Measurements from ENCODE around the gene PLN.

Gene PLN

DNA sequence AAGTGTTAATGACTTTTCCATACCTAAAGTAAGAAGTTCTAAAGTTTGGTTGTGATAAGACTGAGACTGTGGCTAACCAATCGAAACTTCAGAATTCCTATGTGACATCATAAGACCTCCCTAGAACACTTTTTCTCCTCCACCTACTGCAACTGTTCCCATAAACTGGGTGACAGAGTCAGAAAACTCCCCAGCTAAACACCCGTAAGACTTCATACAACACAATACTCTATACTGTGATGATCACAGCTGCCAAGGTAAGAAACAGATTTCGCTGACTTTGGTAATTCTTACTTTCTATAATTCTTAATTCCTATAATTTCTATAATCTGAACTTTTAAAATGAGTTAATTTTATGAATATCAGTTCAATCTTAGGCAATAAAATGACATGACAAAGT, at the start of gene PLN:
TSS of gene PLN (plus strand) at position 161 of the 400 bp plus-strand sequence. CDS start 10,626 bp downstream, outside the sequence.
- no peak for DNase-seq

DNA sequence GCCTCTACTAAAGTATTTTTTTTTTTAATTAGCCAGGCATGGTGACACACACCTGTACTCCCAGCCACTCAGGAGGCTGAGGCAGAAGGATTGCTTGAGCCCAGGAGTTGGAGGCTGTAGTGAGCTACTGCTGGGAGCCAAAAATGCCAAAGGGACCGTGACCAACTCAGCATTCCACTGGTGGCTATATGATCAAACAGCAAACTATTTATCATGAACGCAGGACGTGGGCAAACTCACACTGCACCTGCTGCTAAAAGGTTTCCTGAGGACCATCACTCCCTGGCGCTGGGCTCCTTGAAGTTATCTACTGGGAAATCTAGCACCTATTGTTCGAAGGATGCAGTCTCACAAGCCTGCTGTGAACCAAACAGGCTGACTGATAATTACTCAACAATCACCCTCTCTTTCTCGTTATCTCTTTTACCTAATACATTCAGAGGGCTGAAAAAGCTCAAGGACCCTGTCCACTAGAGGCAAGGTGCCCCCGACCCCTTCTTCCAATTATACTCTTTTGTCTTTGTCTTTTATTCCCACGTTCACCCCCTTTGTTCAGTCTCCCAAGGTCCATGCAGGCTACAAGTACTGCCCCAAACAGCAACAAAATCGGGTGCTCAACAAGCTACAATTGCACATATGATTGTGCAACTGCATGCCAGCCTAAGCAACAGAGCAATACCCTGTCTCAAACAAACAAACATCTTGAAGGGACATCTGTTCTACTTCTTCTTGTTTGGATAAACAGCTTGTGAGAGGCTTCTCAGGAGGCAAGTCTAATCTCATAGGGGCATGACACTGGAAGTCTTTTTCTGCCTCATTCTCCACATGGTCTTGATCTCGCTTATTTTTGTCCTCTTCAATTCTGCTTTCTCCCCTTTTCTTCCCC, 47.7 kb upstream of the PLN start:
- DNase-seq = no peak

DNA sequence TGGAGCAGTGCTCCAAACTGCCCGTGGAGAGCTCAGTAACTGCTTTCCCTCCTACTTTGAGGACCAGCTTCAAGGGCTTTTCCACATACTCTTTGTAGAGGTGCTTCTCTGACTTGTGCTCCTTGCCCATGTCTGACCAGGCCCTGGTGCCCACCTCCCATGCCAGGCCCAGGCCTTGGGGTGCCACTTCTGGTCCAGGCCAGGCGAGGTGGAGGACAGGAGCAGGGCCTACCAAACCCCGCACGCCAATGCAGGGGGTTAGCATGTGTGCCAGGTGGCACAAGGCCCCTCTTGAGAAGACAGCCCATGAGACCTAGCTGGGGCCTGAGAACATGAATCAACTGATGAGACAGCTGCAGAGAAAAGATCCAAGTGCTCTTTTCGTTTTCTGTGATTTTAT, 47.0 kb upstream of the PLN start:
- DNase-seq = no peak

DNA sequence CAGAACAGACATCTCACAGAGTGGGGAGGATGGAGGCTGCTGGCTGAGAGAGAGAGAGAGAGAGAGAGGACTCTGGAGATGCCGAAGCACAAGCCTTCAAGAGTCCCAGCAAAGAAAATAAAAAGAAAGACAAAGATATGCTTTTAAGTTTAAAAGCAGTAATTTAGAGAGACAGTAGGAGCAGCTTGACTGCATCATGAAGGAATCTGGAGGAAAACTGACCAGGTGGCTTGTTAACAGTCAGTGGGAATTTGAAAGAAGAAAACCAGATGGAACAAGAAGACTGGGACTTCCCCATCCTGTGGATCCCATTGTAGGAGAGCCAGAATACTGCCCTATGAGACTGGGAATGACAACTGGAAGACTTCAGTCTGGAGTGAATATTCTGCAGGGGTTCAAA, 46.3 kb upstream of the PLN start:
- DNase-seq = no peak

DNA sequence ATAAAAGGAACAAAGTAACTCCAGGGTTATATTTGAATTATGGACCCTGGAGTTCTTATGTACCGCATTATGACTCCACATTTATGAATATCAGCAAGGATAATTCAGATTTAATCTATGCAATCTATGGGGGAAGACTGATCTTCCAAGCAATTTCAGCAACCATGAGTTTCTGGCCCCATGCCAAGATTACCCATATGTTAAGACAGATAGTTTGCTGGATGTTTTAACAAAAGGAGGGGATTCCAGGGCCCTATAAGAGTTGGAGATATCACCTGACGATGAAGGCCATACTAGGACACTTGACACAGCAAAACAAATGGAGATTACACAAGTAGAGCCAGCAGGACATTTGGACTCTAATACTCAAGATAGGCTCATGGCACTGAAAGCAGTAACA, 45.9 kb upstream of the PLN start:
- DNase-seq = no peak

DNA sequence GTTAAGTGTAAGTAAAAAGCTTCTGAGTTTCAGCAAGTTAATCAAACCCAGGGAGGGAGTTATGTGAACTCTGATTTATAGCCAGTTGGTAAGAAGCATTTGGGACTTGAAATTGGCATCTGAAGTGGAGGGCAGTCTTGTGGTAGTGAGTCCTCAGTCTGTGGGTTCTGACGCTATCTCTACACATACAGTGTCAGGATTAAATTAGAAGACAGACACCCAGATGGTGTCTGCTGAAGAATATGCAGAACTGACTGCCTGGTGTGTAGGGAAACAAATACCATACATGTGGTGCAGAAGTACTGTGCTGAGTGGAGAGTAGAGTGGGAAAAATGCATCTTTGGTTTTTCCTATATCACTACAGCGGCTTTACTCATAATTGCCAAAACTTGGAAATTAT, 43.5 kb upstream of the PLN start:
- no peak for DNase-seq

DNA sequence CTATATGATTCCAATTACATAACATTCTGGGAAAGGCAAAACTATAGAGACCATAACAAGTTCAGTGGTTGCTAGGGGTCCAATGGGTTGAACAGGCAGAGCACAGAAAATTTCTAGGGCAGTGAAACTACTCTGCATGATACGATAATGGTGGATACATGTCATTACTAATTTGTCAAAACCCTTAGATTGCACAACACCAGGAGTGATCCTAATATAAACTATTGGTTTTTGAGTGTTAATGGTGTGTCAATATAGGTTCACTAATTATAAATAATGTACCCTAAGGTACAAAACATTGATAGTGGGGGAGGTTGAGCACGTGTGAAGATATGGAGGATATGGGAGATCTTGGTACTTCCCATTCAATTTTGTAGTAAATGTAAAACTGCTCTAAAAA, 42.4 kb upstream of the PLN start:
- DNase-seq = no peak

DNA sequence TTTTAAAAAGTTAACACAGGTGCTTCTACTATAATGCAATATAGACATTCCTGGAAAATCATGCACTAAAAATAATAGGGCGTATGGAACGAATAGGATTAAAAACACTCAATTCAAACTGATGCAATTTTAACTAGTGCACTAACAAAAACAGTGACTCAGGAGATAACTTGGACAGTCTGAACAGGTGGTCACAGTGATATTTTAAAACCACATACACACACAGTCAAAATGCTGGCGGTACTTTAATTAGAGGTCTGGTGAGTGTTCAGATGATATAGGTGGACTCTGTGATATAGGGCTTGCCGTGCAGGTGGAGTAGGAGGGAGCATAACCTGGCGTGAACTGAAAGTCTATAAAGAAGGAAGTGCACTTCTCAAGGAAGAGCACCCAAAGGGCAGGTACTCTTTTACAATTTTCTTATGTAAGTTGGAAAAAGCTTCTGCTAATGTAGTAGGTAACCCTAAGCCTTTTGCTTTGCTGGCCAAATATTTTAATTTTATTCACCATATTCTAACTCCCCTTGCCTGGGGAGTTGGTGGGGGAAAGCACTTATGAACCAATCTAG, 41.9 kb upstream of the PLN start:
- no peak for DNase-seq

DNA sequence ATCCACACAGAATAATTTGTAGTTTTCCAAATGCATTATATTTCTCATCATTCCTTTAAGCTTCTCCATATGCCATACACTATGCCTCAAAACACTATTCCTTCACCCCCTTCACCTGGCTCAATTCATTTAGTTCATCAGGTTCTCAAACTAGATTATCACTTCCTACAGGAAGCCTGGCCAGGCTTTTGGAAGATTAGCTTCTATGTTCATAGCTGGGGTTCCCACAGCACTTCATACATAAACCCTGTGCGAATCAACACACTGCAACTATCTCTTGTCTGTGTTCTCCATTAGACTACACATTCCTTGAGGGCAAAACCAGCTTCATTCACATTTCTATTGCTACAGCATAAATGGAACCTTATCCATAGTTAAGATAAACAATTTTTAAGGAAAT, 40.5 kb upstream of the PLN start:
- no peak for DNase-seq

DNA sequence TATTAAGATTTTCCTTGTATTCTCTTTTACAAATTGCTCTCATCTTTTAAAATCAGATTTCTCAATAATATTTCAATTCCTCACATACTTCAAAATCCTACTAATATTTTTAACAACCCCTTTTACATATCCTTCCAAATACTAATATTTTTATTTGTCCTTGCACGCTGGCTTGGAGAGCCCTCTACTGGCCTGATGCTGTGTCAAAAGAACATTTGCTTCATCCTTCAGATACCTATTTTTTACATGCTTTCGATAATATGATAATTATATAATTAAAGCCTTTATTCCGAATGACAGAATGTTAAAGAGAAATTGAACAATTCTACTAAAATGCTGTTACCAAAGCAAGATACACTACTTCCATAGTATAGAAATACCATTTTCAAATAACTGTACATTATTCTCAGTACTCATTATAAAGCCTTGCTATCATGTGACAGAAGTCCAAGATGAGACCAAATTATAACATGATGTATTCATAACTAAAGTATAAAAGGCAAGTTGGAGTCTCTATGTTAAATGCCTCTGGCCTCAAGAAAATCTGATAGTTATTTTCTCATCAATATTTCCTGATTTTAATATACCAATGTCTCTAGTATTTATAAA, 39.0 kb upstream of the PLN start:
- no peak for DNase-seq

DNA sequence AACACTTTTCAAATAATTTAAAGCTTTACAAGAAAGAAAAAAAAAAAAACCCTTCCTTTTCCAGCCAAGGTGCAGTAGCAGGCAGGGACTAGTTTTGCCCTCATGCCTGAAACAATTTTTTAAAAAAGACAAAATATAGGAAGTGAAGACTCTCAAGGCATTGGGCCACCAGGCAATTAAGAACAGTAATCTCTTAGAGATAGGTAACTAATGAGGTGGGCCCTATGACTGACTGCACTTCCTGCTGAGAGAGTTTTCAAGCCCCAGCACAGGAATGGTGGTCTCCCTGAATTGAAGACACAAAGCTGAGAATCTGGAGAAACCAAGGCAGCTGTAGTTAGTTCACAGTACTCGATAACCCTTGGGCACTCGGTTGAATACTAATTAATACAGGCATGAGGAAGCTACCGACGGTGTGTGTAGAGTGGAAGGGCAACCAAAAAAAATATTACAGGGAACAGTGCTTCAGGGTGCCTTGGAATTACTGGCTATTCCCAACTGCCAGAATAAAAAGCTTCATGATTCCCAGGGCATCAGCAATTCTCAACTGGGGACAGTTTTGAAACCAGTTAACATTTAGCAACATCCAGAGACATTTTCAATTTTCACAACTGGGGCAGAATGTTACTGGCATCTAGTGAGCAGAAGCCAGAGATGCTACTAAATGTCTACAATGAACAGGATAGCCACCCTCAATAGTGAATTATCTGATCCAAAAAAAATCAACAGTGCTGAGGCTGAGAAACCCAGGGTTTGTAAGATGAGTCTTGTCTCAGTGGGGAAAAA, 36.0 kb upstream of the PLN start:
- DNase-seq = no peak

DNA sequence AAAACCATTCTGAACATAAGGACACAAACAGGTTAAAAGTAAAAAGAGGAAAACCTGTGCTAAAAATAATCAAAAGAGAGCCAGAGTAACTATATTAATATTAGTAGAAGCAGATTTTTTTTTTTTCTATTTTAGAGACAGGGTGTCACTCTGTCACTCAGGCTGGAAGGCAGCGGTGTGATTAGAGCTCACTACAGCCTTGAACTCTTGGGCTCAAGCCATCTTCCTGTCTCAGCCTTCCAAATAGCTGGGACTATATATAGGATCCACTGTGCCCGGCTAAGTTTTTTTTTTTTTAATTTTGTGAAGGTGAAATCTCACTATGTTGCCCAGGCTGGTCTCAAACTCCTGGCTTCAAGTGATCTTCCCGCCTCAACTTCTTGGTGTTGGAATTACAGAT, 33.4 kb upstream of the PLN start:
- no peak for DNase-seq

DNA sequence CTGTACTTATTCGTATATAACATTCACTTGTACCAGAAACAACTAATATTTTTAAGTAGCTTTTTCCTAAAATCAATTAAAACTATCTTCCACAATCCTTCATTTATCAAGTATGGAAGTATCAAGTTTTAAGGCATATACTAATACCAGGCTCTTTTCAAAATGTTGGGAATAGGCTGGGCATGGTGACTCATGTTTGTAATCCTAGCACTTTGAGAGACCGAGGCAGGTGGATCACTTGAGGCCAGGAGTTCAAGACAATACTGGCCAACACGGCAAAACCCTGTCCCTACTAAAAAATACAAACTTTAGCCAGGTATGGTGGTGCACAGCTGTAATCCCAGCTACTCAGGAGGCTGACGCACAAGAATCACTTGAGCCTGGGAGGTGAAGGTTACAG, 25.7 kb upstream of the PLN start:
- DNase-seq = no peak

DNA sequence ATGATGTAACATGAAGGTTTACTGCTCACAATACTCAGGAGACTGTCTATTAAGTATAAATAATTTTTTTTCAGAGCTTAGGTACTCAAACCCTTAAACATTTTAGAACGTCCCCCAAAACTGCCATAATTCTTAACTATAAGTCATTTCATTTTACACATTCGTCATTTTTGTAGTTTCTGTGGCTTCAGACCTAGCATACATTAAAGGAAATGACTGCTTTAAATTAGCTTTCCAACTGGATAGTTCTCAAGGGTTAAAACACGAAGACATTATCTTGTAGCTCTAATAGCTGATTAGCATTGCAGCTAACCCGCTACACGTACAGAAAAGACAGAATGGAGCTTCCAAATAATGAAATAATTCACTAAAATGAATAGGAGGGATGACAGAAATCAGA, 24.9 kb upstream of the PLN start:
- DNase-seq = no peak

DNA sequence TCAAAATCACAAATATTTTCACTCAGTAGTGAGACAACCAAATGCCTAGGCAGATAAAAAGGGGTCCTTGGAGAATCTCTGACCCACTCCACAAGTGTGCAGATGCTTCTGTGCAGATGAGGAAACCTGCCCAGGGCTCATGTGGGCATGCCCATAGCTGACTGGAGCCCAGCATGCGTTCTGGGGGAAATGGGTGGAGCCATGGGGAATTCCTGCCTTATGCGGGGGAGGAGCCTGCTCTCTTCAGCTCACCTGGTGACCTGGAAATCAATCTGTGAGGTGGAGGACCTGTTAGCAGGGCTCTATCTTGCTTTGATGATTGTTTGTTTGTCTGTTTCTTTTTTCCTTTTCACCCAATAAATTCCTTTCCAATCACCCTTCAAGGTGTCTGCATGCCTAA, 23.4 kb upstream of the PLN start:
- DNase-seq = no peak

DNA sequence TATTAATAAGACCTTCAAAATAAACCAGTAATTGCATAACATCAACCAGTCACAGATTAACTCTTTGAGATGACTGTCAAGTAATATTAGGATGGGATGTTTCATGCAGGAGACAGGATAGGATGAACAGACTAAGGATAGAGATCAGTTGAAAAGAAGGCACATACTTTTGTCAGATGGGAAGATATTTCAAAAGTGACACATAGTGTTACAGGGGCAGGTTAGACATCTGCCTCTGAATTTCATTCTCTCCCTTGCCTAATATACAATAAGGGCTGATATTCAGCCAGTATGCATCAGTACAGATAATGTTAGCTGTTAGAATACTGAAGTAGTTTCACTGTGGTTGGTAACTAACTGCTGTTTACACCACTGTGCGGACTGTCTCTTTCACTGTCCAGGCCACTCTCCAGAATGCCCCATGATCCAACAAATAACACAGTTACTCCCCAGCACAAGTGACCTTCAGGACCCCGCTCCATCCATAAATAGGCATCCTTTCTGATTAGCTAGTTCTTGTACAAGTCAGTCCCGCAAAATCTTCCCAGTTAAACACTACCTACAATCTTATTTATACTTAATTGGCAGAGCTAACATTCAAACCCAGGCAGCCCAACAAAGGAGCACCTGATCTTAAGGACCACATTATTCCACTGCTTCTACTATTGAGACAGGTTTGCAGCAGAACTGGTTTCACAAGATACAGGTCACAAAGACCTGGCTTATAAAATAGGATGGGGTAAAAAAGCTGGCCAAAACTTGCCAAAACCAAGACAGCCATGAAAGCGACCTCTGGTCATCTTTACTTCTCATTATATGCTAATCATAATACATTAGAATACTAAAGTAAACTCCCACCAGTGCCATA, 21.9 kb upstream of the PLN start:
- DNase-seq = no peak

DNA sequence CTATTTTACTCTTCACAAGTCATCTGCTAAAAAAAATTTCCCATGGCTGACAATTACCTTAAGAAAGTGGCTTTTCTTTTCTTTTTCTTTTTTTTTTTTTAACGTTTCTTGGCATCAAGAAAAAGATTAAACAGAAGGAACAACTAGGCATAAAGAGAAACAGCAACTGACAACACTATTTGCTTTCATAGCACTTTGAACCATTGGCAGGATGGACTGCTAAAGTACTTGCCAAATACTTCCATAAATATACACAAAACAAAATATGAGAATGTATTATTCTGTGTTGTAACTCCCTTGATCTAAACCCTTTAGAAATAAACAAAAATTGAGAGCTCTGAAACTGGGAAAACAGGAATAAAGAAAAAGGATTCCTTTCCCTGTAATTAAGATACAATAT, 20.0 kb upstream of the PLN start:
- no peak for DNase-seq

DNA sequence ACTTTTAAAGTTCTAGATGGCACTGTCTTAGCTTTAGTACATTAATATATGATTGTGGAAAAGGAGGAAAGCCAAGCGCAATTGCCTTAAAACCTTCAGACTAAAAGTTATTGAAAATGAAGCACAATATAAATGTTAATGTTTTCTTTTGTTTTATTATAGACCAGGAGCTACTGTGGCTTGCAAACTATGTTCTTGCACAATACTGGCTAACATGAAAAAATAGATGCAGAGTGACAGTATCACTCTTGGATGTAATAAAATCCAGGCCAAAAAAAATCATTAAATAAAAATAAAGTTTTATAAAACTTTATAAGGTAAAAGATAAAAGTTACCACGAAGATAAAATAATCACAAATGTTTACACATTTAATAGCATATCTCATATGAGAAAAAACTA, 18.3 kb upstream of the PLN start:
- no peak for DNase-seq

DNA sequence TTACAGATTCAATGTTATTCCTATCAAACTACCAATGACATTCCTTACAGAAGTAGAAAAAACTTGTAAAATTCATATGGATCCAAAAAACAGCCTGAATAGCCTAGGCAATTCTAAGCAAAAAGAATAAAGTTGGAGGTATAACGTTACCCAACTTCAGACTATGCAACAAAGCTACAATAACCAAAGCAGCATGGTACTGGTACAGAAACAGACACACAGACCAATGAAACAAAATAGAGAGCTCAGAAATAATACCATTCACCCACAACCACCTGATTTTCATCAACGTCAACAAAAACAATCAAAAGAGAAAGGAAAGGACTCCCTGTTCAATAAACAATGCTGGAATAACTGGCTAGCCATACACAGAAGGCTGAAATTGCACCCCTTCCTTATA, 17.2 kb upstream of the PLN start:
- DNase-seq = no peak

DNA sequence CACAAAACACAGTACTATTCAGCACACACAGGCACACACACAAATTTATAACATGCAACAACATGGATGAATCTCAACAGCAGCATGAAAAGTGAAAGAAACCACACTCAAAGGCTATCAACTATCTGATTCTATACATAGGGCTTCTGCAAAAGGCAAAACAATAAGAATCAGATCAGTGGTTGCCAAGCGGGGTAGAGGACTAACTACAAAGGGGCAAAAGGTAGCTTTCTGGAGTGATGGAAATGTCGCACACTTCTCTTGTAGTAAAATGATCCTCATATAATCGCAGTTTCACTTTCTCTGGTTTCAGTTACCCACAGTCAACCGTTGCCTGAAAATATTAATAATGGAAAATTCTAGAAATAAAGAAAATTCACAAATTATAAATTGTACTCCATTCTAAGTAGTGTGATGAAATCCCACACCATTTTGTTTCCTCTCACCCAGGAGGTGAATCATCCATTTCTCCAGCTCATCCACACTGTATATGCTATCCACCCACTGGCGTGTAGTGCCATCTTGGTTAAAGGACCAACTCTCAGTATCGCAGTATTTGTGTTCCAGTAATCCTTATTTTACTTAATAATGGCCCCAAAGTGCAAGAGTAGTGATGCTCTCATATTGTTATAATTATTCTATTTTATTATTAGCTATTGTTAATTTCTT, 12.8 kb upstream of the PLN start:
- DNase-seq = no peak

DNA sequence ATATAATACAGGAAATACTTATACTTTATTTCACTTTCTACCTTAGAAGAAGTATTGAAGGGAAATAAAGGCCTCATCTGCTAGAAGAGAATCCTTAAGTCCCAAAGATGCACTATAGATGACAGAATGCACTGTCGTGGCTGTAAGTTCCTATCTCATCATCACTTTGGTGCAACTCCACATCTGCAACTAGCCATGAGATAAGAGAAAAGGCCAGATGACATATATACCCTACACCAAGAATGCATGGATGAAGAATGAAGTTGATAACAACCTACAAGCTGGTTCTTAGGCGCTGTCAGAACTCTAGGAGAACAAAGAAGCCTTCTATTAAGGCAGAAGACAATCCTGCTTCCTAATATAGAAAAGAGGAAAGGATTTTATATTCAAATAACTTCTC, 11.6 kb upstream of the PLN start:
- no peak for DNase-seq

DNA sequence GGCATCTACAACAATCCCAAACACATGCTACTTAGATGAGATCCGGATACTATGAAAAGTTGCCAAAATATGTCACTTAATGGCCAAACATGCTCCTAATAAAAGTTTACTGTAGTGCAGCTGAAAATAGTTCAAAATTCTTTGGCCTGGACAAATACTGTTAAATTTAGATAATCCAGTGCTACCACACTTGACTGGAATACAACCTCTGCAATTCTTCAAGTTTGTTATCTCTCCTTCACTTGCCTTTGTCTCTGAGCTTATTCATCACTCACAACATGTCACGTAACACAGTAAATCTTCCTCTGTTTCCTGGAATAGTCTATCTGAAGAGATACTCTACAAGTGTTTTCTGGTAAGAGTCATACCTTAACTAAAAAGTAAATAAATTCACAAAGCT, 10.5 kb upstream of the PLN start:
- no peak for DNase-seq
